GM19238 (cell line): Measurements from ENCODE around the gene ILKAP.

Source experiments
- DNase-seq: peaks from one replicate; pipeline ENCODE4 v3.0.0; 2011; ENCODE audit warnings: low spot score; ENCODE audit not compliant: insufficient read length

The ILKAP gene

GRCh38 chr2:238137885-238138284, 65.6 kb downstream of the ILKAP start:
- DNase-seq = no peak

GRCh38 chr2:238136820-238137537, 66.5 kb downstream of the ILKAP start:
- no peak for DNase-seq

DNA sequence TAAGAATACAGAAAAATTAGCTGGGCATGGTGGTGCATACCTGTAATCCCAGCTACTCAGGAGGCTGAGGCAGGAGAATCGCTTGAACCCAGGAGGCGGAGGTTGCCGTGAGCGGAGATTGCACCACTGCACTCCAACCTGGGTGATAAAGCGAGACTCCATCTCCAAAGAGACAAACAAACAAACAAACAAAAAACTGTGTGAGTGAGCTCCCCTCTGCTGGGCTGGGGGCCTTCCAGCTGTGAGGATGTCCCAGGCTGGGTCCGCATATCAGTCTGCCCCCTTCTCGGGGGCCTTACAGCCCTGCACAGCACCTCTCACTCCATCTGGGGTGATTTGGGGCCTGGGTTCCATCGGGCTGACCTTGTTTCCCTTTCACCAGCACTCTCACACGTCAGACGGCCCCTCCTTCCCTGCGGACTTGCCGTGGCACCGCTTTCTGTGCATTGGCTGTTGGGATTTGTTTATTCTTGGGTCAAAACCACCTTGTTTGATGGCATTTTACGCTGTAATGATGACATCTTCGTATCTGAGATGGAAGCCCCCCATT, 67.8 kb downstream of the ILKAP start:
- no peak for DNase-seq

DNA sequence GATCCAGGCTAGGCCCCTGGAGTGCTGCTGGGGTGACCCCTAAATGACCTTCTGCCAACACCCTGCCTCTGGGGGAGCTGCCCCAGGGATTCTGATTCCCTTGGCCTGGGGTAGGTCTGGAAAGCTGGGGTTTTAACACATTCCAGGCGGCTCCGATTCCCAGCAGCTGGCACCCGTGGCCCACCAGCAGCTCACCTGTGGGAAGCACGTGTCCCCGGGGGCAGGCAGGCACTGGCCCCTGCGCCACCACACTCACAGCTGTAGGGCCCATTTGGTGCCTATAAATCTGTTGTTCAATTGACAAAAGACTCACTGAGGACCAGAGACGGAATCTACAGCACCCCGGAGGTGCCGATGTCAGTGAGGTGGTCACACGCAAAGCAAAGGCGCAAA, 69.1 kb downstream of the ILKAP start:
- DNase-seq = no peak

- no peak for DNase-seq
These were observed 69.7 kb downstream of the ILKAP start for GRCh38 chr2:238133499-238134392.

- no peak for DNase-seq
These were observed 70.7 kb downstream of the ILKAP start for GRCh38 chr2:238132463-238133450.

- DNase-seq = no peak
These were observed 71.6 kb downstream of the ILKAP start for GRCh38 chr2:238131761-238132462.

DNA sequence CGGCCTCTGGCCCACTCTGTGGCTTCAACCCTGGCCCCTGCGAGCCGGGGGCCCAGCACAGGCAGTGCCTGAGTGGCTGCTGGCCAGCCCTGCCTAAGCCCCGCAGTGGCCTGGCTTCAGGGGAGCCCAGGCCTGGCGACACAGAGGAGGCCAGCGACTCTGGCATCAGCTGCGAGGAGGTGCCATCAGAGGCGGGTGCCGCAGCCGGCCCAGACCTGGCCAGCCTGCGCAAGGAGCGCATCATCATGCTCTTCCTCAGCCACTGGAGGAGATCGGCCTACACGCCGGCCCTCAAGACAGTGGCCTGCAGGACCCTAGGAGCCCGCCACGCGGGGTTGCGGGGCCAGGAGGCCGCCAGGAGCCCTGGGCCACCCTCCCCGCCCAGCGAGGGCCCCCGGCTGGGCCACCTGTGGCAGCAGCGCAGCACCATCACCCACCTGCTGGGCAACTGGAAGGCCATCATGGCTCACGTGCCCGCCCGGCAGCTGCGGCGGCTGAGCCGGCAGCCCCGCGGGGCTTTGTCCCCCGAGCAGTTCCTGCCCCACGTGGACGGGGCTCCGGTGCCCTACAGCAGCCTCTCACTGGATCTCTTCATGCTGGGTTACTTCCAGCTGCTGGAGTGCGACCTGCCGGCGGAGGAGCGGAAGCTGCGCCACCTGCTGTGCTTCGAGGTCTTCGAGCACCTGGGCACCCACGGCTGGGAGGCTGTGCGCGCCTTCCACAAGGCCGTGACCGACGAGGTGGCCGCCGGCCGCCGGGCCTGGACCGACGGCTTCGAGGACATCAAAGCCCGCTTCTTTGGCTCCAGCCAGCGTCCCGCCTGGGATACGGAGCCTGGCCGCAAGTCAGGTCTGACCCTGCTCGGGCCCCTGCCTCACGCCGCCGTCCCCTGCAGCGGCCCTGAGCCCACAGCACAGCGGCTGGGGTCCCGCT, 72.5 kb downstream of the ILKAP start:
- DNase-seq = no peak

DNA sequence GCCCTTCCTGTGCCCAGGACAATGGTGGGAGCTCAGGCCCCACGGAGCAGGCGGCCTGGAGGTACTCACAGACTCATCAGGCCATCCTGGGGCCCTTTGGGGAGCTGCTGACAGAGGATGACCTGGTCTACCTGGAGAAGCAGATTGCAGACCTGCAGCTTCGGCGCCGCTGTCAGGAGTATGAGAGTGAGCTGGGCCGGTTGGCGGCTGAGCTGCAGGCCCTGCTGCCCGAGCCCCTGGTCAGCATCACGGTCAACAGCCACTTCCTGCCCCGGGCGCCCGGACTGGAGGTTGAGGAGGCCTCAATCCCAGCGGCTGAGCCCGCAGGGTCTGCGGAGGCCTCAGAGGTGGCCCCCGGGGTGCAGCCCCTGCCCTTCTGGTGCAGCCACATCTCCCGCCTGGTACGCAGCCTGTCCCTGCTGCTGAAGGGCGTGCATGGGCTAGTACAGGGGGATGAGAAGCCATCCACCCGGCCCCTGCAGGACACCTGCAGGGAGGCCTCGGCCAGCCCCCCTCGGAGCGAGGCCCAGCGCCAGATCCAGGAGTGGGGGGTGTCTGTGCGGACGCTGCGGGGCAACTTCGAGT, 73.3 kb downstream of the ILKAP start:
- no peak for DNase-seq

DNA sequence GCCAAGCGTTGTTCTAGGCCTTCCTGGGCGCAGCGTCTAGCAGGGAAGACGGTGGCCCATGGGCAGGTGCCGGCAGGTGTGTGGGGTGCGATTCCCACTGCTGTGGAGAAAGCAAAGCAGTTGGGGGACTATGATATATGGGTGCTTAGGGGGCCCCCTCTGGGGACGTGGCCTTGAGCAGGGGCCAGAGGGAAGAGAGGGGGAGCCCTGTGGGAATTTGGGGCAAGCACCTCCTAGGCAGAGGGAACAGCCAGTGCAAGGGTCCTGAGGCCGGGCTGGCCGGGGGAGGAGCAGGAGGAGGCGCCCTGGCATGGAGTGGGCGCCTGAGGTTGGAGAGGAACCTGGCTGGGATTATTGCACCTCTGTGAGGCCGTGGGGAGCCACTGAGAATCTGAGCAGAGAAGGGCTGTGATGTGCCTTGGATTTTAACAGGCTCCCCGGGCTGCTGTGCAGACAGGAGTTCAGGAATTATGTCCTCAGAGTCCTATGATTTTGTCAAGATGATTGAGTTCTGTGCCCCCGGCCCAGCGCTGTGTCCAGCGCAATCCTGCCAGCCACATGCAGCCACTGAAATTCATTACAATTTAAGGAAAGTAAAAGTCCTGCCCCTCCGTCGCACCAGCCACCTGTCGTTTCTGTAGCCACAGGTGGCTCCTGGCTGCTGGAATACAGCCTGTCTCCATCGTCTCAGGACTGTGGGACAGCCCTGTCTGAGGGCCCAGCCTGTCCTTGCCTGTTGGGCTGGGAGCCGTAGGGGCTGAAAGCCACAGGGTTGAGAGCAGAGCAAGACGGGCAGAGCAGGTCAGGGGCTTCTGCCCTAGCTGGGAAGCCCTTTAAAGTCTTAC, 74.1 kb downstream of the ILKAP start:
- DNase-seq = no peak

DNA sequence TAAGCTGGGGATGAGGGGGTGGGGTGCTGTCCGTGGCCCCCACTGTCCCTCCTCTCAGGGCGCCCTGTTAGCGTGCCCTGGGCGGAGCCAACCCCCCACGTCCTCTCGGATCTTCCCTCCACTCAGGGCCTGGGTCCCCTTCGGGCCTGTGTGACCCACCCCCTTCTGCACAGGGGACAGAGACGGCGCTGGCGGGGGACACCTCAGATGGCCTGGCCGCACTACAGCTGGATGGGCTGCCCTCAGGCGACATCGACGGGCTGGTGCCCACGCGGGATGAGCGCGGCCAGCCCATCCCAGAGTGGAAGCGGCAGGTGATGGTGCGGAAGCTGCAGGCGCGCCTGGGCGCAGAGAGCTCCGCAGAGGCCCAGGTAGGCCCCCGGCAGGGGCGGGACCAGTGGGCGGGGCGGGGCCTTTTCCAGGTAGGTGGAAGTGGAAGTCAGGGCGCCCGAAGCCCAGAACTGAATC, 74.9 kb downstream of the ILKAP start:
- no peak for DNase-seq

GRCh38 chr2:238128061-238128440, 75.4 kb downstream of the ILKAP start:
- no peak for DNase-seq

DNA sequence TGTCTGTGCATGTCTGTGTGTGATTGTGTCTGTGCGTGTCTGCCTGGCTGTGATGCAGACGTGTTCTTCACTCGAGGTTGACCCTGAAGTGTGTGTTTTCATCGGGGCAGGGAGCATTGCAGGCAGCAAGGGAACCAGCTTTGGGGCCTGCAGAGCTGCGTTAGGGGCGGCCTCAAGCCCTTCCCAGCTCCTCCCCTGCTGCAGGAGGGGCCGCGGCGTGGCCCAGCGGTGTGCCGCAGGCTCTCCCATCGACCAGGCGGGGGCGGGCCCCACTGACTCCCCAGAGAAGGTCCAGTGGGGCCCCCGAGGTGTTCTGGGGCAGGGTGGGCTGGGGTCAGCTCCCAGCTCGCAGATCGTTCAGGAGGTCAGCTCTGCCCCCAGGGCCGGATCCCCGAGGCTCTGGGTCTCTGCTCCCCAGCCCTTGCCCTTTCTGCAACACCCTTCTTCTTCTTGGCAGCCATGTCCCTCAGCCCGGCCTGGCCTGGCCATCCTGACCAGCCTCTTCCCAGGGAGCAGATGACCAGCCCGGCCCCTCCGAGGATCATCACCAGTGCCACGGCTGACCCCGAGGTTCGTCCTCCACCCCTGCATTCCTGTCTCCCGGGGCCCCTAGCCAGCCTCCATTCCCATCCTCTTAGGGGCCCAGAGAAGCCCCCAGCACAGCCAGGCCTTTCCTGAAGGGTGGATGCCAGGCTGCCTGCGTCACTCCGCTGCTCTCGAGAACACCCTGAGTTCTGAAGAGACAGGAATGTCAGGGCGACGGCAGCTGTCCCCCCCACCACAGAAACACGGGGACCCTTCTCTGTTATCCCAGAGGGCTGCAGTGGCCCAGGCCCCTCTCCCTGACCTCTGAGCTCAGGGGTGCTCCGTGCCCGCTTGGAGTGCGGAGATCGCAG, 76.1 kb downstream of the ILKAP start:
- DNase-seq = no peak

- no peak for DNase-seq
These were observed 76.7 kb downstream of the ILKAP start for GRCh38 chr2:238126775-238127164.

DNA sequence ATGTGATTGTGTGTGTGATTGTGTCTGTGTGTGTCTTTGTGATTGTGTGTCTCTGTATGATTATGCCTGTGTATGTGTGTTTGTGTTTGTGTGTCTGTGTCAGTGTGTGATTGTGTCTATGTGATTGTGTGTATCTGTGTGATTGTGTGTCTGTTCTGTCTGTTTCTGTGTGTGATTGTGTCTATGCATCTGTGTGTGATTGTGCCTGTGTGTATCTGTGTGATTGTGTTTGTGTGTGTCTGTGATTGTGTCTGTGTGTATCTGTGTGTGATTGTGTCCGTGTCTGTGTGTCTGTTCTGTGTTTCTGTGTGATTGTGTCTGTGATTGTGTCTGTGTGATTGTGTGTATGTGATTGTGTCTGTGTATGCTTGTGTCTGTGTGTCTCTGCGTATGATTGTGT, 77.2 kb downstream of the ILKAP start:
- DNase-seq = no peak

DNA sequence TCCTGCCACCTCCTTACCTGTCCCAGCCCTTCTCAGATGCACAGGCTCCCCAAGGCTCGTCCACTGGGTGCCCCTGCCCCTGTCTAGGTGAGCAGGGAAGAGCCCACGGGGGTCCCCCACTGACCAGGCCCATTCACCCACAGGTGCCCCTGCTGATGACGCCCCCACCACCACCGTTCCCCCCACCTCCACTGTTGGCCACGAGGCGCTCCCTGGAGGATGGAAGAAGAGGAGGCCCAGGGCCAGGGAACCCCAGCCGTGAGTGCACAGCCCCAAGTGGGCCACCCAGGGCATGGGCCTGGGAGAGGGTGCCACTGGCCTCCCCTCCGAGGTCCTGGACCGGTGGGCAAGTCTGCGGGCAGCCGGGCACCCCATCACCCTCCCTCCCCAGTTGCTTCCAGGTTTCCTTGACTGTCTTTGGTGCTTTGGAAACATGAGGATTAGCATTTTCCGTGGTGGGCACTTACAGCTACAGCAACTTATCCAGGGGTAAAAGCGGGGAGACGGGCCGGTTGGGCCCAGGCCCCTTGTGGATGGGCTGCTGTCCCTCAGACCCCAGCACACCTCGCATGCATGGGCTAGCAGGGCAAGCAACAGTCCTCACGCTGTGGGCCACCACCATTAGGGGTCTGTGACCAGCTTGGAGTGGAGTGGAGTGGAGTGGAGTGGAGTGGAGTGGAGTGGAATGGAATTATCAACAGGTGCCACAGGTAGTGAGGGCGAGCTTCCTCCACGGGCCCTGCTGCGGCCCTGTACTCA, 78.2 kb downstream of the ILKAP start:
- no peak for DNase-seq
